Gastroesophageal sphincter (tissue), 4 donors: Measurements from ENCODE around the gene PRICKLE1. TPM values are rescaled to one million over a fixed set of nuclear protein-coding genes. Genes with fewer than 3 reads are reported as not detected.

Source experiments
- ATAC-seq: fragments of 150-250 bp; one replicate; pipeline ENCODE4 v1.9.1; 2016; ENCODE audit warnings: mild to moderate bottlenecking, moderate library complexity
- H3K27ac ChIP-seq, 4 donors: fragments of 200-600 bp; sonication (generic) in 3 of 4; 1 replicate in 3 of 4; 2 replicates in 1 of 4; pipeline ENCODE4 v1.5.1; 2016 to 2019
- H3K27me3 ChIP-seq: fragments of 200-600 bp; sonication (generic); one replicate; pipeline ENCODE4 v1.5.1; 2019
- H3K36me3 ChIP-seq, 2 donors: fragments of 200-600 bp; sonication (generic); one replicate each; pipeline ENCODE4 v1.5.1; 2019; ENCODE audit warnings: control low read depth in 1 of 2
- H3K4me1 ChIP-seq, 3 donors: fragments of 200-600 bp; sonication (generic); 1 replicate in 2 of 3; 2 replicates in 1 of 3; pipeline ENCODE4 v1.5.1; 2016 to 2019; ENCODE audit warnings: control low read depth in 2 of 3
- H3K4me3 ChIP-seq, 2 donors: fragments of 200-600 bp; sonication (generic); one replicate each; pipeline ENCODE4 v1.5.1; 2019; ENCODE audit warnings: mild to moderate bottlenecking in 1 of 2, moderate library complexity in 1 of 2
- H3K9me3 ChIP-seq, 3 donors: fragments of 200-600 bp; sonication (generic); one replicate each; pipeline ENCODE4 v1.5.1; 2017 to 2019; ENCODE audit warnings: control low read depth in 2 of 3
- EP300 ChIP-seq: sonication (generic); formaldehyde crosslinking; IDR thresholded peaks from one replicate; pipeline ENCODE4 v1.6.1; 2017; ENCODE audit warnings: antibody characterized with exemption, mild to moderate bottlenecking
- POLR2A ChIP-seq, 2 donors: fragments of 450-650 bp; IDR thresholded peaks; one replicate each; pipeline ENCODE4 v1.6.1; 2017; ENCODE audit warnings: antibody characterized with exemption in 2 of 2, mild to moderate bottlenecking in 2 of 2, moderate library complexity in 1 of 2
- POLR2AphosphoS5 ChIP-seq: sonication (generic); formaldehyde crosslinking; IDR thresholded peaks from one replicate; pipeline ENCODE4 v1.6.1; 2017; ENCODE audit warnings: antibody characterized with exemption
- WGBS, 2 donors: methylation state at CpG; one replicate each; pipeline ENCODE4 v1.1.5; 2018; ENCODE audit warnings: low coverage in 1 of 2; 5-methylcytosine and 5-hydroxymethylcytosine counted together
- total RNA-seq, 4 donors: library from RNA; depleted of rRNA; stranded (reverse); fragments of >200 nt; gene quantifications; one replicate each; pipeline ENCODE4 v1.1.0, GENCODE V29; 2016
- TF ChIP-seq, protein P1 (sequence below), 4 experiments: fragments of 200-600 bp in 2 of 4; fragments of 450-650 bp in 2 of 4; sonication (generic) in 1 of 4; IDR thresholded peaks; one replicate each; pipeline ENCODE4 v1.5.1; 2017 to 2019; ENCODE audit warnings: antibody characterized with exemption in 4 of 4, mild to moderate bottlenecking in 2 of 4, moderate library complexity in 2 of 4

The PRICKLE1 gene
- total RNA-seq, 4 donors from 2014 or later, result 8.3 to 30.0 (median 23.3) TPM

DNA sequence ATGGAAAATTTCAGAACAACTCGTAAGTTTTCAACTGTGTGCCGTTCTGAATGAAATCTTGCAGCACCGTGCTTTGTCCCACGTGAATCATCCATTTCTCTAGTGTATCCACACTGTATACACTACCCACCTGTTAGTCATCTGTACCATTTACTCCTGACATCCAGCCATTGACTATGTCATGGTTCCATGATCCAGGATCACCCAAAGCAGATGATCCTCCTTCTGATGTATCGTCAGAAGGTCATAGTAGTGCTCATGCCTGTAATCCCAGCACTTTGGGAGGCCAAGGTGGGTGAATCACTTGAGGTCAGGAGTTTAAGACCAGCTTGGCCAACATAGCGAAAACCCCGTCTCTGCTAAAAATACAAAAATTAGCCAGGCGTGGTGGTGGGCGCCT is 140.7 kb downstream of the PRICKLE1 start:
- TF ChIP-seq POLR2AphosphoS5, result no peak
- no peaks in the 10 kb centered on the region for H3K27me3 ChIP-seq
- no peaks in the 10 kb centered on the region for H3K9me3 ChIP-seq
- peaks cover 0 to 40% of the 10 kb centered on the region in 2 donors for H3K36me3 ChIP-seq
- no peak overlapping the region for H3K4me3 ChIP-seq
- no peak overlapping the region for H3K27ac ChIP-seq
- 92 to 98% methylated on average over 4 to 9 of the region's 9 CpGs for WGBS, 2 donors
- no peak for ATAC-seq
- H3K4me1 ChIP-seq, result no peaks in the 10 kb centered on the region

DNA sequence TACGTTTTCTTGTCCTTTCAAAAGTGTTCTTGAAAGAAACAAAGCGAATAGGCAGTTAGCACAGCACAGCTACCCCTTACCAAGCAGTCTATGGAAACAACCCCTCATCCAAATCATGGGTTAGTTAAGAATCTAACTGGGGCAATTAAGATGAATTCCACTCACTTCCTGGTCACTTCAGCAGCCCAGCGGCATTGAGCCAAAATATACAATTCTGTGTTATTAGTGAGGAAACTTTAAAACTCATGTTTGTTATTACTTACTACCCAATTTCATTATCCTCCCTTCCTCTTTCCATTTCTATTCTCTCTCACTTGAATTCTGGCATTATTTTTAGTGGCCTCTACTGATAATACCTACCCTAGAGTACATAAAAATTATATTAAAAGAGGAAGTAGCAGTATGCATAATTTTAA is 142.2 kb downstream of the PRICKLE1 start:
- no peak for ATAC-seq
- H3K4me3 ChIP-seq, result no peak overlapping the region
- H3K4me1 ChIP-seq, result no peaks in the 10 kb centered on the region
- no peak overlapping the region for H3K27ac ChIP-seq
- peaks cover 0 to 52% of the 10 kb centered on the region in 2 donors for H3K36me3 ChIP-seq
- 59 to 76% methylated on average over 3 of the region's 3 CpGs for WGBS, 2 donors
- H3K9me3 ChIP-seq, result no peaks in the 10 kb centered on the region
- no peaks in the 10 kb centered on the region for H3K27me3 ChIP-seq
- no peak for TF ChIP-seq POLR2A (IDR thresholded peaks at IDR 0.05)
- no peak for TF ChIP-seq POLR2AphosphoS5
- TF ChIP-seq EP300, result no peak

DNA sequence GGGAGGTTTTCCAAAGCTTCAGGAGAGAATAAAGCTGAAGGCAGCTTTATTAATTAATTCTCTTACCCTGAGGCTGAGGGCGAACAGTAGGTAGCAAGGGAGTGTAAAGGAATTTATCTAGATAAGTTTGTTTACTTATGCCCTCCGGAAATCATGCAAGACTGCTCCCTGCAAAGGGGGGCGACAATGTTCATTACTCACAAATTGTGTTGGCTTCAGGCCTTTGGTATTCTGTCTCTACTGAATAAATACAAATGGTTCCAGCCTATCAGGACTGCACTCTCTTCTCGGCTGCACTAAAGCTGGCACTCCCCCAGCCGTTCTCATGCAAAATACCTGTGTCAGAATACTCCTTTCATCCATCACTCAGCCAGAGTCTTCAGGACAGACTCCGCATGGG is 142.8 kb downstream of the PRICKLE1 start:
- Histone ChIP-seq H3K4me3 (no peak overlapping the region), H3K36me3 (peaks cover 0 to 59% of the 10 kb centered on the region in 2 donors), H3K4me1 (no peaks in the 10 kb centered on the region), H3K27me3 (no peaks in the 10 kb centered on the region), H3K27ac (no peak overlapping the region), H3K9me3 (no peaks in the 10 kb centered on the region)
- no peak for TF ChIP-seq POLR2A (IDR thresholded peaks at IDR 0.05)
- TF ChIP-seq POLR2AphosphoS5, result no peak
- TF ChIP-seq EP300, result no peak
- TF ChIP-seq, protein P1, sequence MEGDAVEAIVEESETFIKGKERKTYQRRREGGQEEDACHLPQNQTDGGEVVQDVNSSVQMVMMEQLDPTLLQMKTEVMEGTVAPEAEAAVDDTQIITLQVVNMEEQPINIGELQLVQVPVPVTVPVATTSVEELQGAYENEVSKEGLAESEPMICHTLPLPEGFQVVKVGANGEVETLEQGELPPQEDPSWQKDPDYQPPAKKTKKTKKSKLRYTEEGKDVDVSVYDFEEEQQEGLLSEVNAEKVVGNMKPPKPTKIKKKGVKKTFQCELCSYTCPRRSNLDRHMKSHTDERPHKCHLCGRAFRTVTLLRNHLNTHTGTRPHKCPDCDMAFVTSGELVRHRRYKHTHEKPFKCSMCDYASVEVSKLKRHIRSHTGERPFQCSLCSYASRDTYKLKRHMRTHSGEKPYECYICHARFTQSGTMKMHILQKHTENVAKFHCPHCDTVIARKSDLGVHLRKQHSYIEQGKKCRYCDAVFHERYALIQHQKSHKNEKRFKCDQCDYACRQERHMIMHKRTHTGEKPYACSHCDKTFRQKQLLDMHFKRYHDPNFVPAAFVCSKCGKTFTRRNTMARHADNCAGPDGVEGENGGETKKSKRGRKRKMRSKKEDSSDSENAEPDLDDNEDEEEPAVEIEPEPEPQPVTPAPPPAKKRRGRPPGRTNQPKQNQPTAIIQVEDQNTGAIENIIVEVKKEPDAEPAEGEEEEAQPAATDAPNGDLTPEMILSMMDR (IDR thresholded peaks at IDR 0.05), result no peak
- ATAC-seq, result no peak
- WGBS, 2 donors, result 59 to 71% methylated on average over 4 to 6 of the region's 6 CpGs

DNA sequence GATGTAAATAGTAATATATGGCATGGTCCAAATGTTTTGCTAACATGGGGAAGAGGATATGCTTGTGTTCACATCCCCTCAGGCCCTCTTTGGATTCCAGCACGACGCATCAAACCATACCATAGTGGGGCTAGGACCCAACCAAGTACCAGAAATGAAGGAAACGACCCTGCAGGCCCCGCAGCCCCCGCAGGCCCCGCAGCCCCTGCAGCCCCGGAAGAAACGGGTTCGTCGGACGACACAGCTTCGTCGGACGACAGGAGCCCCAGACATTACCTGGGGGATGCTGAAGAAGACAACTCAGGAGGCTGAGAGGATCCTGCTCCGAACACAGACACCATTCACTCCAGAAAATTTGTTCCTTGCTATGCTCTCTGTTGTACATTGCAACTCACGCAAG is 143.7 kb downstream of the PRICKLE1 start:
- ATAC-seq, result no peak
- WGBS, 2 donors, result 93 to 96% methylated on average over 3 to 4 of the region's 16 CpGs
- H3K4me3 ChIP-seq, result no peak overlapping the region

DNA sequence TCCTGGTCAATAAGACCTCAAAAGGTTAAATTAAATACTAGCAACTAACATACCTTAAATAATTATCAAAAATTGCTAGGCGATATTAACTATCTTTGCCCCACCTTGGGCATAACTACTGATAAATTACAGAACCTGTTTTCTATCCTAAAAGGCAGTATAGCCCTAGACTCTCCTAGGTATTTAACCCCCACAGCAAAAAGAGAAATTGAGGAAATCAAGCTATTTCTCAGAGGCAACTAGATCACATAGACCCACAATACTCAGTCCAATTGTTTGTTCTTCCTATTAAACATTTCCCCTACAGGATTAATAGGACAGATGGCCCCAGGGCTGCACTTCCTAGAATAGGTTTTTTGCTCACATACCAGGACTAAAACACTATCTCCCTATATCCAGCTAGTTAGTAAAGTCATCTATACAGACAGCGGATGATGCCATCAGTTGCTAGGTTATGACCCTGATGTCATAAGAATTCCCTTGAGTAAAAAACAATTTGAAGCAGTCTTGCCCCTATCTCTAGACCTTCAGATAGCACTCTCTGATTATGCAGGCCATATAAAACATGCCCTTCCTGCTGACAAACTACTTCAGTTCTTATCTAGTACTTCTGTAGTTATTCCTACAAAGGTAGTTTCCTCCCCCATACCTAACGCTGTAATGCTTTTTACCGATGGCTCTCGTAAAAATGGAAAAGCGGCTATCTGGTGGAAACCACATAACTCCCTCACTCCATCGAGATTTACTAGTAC is 145.2 kb downstream of the PRICKLE1 start:
- TF ChIP-seq POLR2A (IDR thresholded peaks at IDR 0.05), result no peak
- no peaks in the 10 kb centered on the region for H3K27me3 ChIP-seq
- H3K9me3 ChIP-seq, result no peaks in the 10 kb centered on the region
- no peak overlapping the region for H3K27ac ChIP-seq
- no peaks in the 10 kb centered on the region for H3K4me1 ChIP-seq
- H3K4me3 ChIP-seq, result no peak overlapping the region
- peaks cover 0 to 68% of the 10 kb centered on the region in 2 donors for H3K36me3 ChIP-seq
- no peak for ATAC-seq
- 92 to 94% methylated on average over 5 to 7 of the region's 7 CpGs for WGBS, 2 donors

More for the DNA sequence above, 143.7 kb downstream of the PRICKLE1 start:
- TF ChIP-seq POLR2A (IDR thresholded peaks at IDR 0.05) (no peak), EP300 (no peak), POLR2AphosphoS5 (no peak)
- TF ChIP-seq, protein P1 (IDR thresholded peaks at IDR 0.05), result no peak
- H3K4me1 ChIP-seq, result no peaks in the 10 kb centered on the region
- no peaks in the 10 kb centered on the region for H3K9me3 ChIP-seq
- no peaks in the 10 kb centered on the region for H3K27me3 ChIP-seq
- peaks cover 0 to 67% of the 10 kb centered on the region in 2 donors for H3K36me3 ChIP-seq
- H3K27ac ChIP-seq, result no peak overlapping the region

DNA sequence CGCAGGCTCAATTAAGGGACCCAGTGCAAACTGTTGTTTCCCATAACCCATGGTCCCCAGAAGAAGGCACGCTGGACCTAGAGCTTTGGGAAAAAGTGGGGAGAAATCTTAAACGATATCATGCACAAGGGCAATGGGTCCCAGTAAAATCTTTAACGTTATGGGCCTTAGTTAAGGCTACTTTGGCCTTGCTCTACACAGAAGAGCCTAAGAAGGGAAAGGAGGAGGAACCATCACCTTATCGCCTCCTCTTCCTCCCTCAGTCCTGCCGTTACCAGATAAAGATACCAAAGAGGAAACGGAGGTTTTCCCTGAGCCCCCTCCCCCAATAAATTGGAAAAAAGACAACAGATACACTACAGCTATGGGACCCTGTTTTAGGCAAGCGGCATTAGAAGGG is 146.7 kb downstream of the PRICKLE1 start:
- TF ChIP-seq POLR2AphosphoS5, result no peak
- no peak for TF ChIP-seq POLR2A (IDR thresholded peaks at IDR 0.05)
- TF ChIP-seq EP300, result no peak
- WGBS, 2 donors, result 88 to 93% methylated on average over 4 to 8 of the region's 8 CpGs

DNA sequence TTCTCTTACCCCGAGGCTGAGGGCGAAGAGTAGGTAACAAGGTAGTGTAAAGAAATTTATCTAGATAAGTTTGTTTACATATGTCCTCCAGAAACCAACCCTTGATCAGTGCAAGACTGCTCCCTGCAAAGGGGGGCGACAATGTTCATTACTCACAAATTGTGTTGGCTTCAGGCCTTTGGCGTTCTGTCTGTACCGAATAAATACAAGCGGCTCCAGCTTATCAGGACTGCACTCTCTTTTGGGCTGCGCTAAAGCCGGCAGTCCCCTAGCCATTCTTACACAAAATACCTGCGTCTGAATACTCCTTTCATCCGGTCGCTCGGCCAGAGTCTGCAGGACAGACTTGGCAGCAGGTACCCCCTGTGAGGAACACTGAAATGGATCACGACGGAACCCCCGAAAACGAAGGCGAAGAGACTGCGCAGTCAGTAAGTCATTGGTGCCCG is 147.2 kb downstream of the PRICKLE1 start:
- no peaks in the 10 kb centered on the region for H3K4me1 ChIP-seq
- no peak overlapping the region for H3K4me3 ChIP-seq
- 72 to 82% methylated on average over 3 to 8 of the region's 19 CpGs for WGBS, 2 donors
- peaks cover 0 to 58% of the 10 kb centered on the region in 2 donors for H3K36me3 ChIP-seq
- no peak overlapping the region for H3K27ac ChIP-seq
- no peak for ATAC-seq
- H3K9me3 ChIP-seq, result no peaks in the 10 kb centered on the region
- no peaks in the 10 kb centered on the region for H3K27me3 ChIP-seq
- TF ChIP-seq, protein P1 (IDR thresholded peaks at IDR 0.05), result no peak
- TF ChIP-seq POLR2A (IDR thresholded peaks at IDR 0.05) (no peak), EP300 (no peak), POLR2AphosphoS5 (no peak)

More for the DNA sequence above, 146.7 kb downstream of the PRICKLE1 start:
- no peak overlapping the region for H3K27ac ChIP-seq
- peaks cover 0 to 58% of the 10 kb centered on the region in 2 donors for H3K36me3 ChIP-seq
- H3K9me3 ChIP-seq, result no peaks in the 10 kb centered on the region
- H3K4me1 ChIP-seq, result no peaks in the 10 kb centered on the region
- no peaks in the 10 kb centered on the region for H3K27me3 ChIP-seq
- H3K4me3 ChIP-seq, result no peak overlapping the region
- ATAC-seq, result no peak
